ENCODE data around the gene COL5A1.

Gene COL5A1

GRCh38 chr9:134734270-134734669 lies 92.7 kb downstream of the COL5A1 start:
- Mint-ChIP-seq H3K36me3 (ENCODE audit: low read depth) (peaks cover 19% of the 10 kb centered on the region), H3K9me3 (no peaks in the 10 kb centered on the region), H3K4me3 (no peak overlapping the region), H3K27ac (no peak overlapping the region), H3K4me1 (peaks cover 34% of the 10 kb centered on the region), H3K27me3 (ENCODE audit: low read depth) (peaks cover 6% of the 10 kb centered on the region)
- no peak for TF ChIP-seq CTCF (IDR thresholded peaks at IDR 0.05; ENCODE audit: unreplicated experiment in 3 of 3)

GRCh38 chr9:134735441-134736175 lies 94.0 kb downstream of the COL5A1 start:
- peaks cover 10% of the 10 kb centered on the region for H3K27me3 Mint-ChIP-seq (ENCODE audit: low read depth)
- no peak for TF ChIP-seq CTCF (IDR thresholded peaks at IDR 0.05; ENCODE audit: unreplicated experiment in 3 of 3)
- peaks cover 37% of the 10 kb centered on the region for H3K4me1 Mint-ChIP-seq
- H3K27ac Mint-ChIP-seq, result no peak overlapping the region
- H3K36me3 Mint-ChIP-seq (ENCODE audit: low read depth), result peaks cover 15% of the 10 kb centered on the region
- no peak overlapping the region for H3K4me3 Mint-ChIP-seq
- H3K9me3 Mint-ChIP-seq, result no peaks in the 10 kb centered on the region

- Mint-ChIP-seq H3K27me3 (ENCODE audit: low read depth) (peaks cover 7% of the 10 kb centered on the region), H3K36me3 (ENCODE audit: low read depth) (peaks cover 8% of the 10 kb centered on the region), H3K4me1 (peaks cover 37% of the 10 kb centered on the region), H3K9me3 (no peaks in the 10 kb centered on the region), H3K4me3 (no peak overlapping the region), H3K27ac (peak overlapping the region; percentile 16 to 41 (median 16))
- no peak for TF ChIP-seq CTCF (IDR thresholded peaks at IDR 0.05; ENCODE audit: unreplicated experiment in 3 of 3)
Measured at GRCh38 chr9:134736791-134737497, 95.3 kb downstream of the COL5A1 start.

- H3K9me3 Mint-ChIP-seq, result no peaks in the 10 kb centered on the region
- H3K36me3 Mint-ChIP-seq (ENCODE audit: low read depth), result peaks cover 4% of the 10 kb centered on the region
- H3K4me3 Mint-ChIP-seq, result no peak overlapping the region
- H3K27ac Mint-ChIP-seq, result no peak overlapping the region
- peaks cover 11% of the 10 kb centered on the region for H3K27me3 Mint-ChIP-seq (ENCODE audit: low read depth)
- TF ChIP-seq CTCF (IDR thresholded peaks at IDR 0.05; ENCODE audit: unreplicated experiment in 3 of 3), result no peak
- peaks cover 31% of the 10 kb centered on the region for H3K4me1 Mint-ChIP-seq
Measured at GRCh38 chr9:134737842-134738580, 96.4 kb downstream of the COL5A1 start.

- H3K4me1 Mint-ChIP-seq, result peaks cover 24% of the 10 kb centered on the region
- peaks cover 8% of the 10 kb centered on the region for H3K36me3 Mint-ChIP-seq (ENCODE audit: low read depth)
- no peak overlapping the region for H3K4me3 Mint-ChIP-seq
- peak overlapping the region in 2 of 3 experiments; percentile 1 to 35 for H3K27ac Mint-ChIP-seq
- no peaks in the 10 kb centered on the region for H3K9me3 Mint-ChIP-seq
- peak; percentile 88 to 94 (median 91) for TF ChIP-seq CTCF (IDR thresholded peaks at IDR 0.05; ENCODE audit: unreplicated experiment in 3 of 3)
- peaks cover 12% of the 10 kb centered on the region for H3K27me3 Mint-ChIP-seq (ENCODE audit: low read depth)
Measured at GRCh38 chr9:134738869-134739659, 97.5 kb downstream of the COL5A1 start.

Measured in nephron (organoid).